HepG2 (cell line): ENCODE measurements around the gene SLC44A4. TPM values are rescaled to one million over a fixed set of nuclear protein-coding genes. Genes with fewer than 3 reads are reported as not detected.
A peak's percentile ranks its signal among the peaks of the same experiment; 100 is the strongest.

Experiments
- ARID5B ChIP-seq: IDR thresholded peaks from 2 replicates; pipeline ENCODE4 v1.4.0; 2020; ENCODE audit warnings: mild to moderate bottlenecking, missing genetic modification reagents
- E2F2 ChIP-seq: sonication (generic); formaldehyde crosslinking; IDR thresholded peaks from 2 replicates; pipeline ENCODE4 v1.4.0; 2020; ENCODE audit warnings: missing genetic modification reagents, borderline replicate concordance
- HES4 ChIP-seq: sonication (generic); formaldehyde crosslinking; IDR thresholded peaks from 2 replicates; pipeline ENCODE4 v1.9.0; 2021; ENCODE audit warnings: mild to moderate bottlenecking, missing genetic modification reagents, borderline replicate concordance
- HNRNPLL ChIP-seq: fragments of 200-400 bp; formaldehyde crosslinking; IDR thresholded peaks from 2 replicates; pipeline ENCODE4 v1.6.1; 2017; ENCODE audit warnings: mild to moderate bottlenecking, low read depth, low read length; ENCODE audit not compliant: poor library complexity, severe bottlenecking
- JDP2 ChIP-seq: sonication (generic); formaldehyde crosslinking; IDR thresholded peaks from 2 replicates; pipeline ENCODE4 v1.8.1; 2022; ENCODE audit warnings: missing genetic modification reagents, borderline replicate concordance
- MTF2 ChIP-seq: sonication (generic); formaldehyde crosslinking; IDR thresholded peaks from 2 replicates; pipeline ENCODE4 v1.5.0; 2020; ENCODE audit warnings: missing genetic modification reagents, borderline replicate concordance
- PRDM4 ChIP-seq: sonication (generic); formaldehyde crosslinking; IDR thresholded peaks from 2 replicates; pipeline ENCODE4 v1.9.0; 2021; ENCODE audit warnings: missing genetic modification reagents, borderline replicate concordance
- SCMH1 ChIP-seq: sonication (generic); formaldehyde crosslinking; IDR thresholded peaks from 2 replicates; pipeline ENCODE4 v1.9.0; 2021; ENCODE audit warnings: missing genetic modification reagents, mild to moderate bottlenecking, borderline replicate concordance
- SOX5 ChIP-seq: IDR thresholded peaks from 2 replicates; pipeline ENCODE4 v1.6.1; 2016; ENCODE audit warnings: borderline replicate concordance
- ZBTB49 ChIP-seq: sonication (generic); formaldehyde crosslinking; IDR thresholded peaks from 2 replicates; pipeline ENCODE4 v1.4.0; 2020; ENCODE audit warnings: missing genetic modification reagents, borderline replicate concordance
- ZFAT ChIP-seq: sonication (generic); formaldehyde crosslinking; conservative IDR thresholded peaks from 2 replicates; pipeline ENCODE4 v1.8.1; 2023; ENCODE audit warnings: missing genetic modification reagents, inconsistent platforms
- ZNF121 ChIP-seq: sonication (generic); formaldehyde crosslinking; IDR thresholded peaks from 2 replicates; pipeline ENCODE4 v1.5.0; 2020; ENCODE audit warnings: mild to moderate bottlenecking, missing genetic modification reagents
- ZNF225 ChIP-seq: sonication (generic); formaldehyde crosslinking; IDR thresholded peaks from 2 replicates; pipeline ENCODE4 v1.4.0; 2020; ENCODE audit warnings: mild to moderate bottlenecking, missing genetic modification reagents
- ZNF569 ChIP-seq: sonication (generic); formaldehyde crosslinking; IDR thresholded peaks from 2 replicates; pipeline ENCODE4 v1.5.0; 2020; ENCODE audit warnings: mild to moderate bottlenecking, missing genetic modification reagents, moderate library complexity, borderline replicate concordance
- ZNF672 ChIP-seq: sonication (generic); formaldehyde crosslinking; IDR thresholded peaks from 2 replicates; pipeline ENCODE4 v1.8.1; 2022; ENCODE audit warnings: missing genetic modification reagents
- ZSCAN31 ChIP-seq: sonication (generic); formaldehyde crosslinking; IDR thresholded peaks from 2 replicates; pipeline ENCODE4 v1.5.0; 2020; ENCODE audit warnings: low read depth, mild to moderate bottlenecking, missing genetic modification reagents
- polyA plus RNA-seq, 8 experiments: library from polyadenylated mRNA; depleted of rRNA in 3 of 8; stranded (reverse) in 7 of 8; unstranded in 1 of 8; fragments of >200 nt; fragmentation: Illumina TruSeq in 4 of 8; extraction: Trizol in 4 of 8; gene quantifications; 2 replicates each; pipeline versions ENCODE4 v1.2.1 to v1.2.3, GENCODE V29; 2011 to 2016; ENCODE audit warnings: low read depth in 4 of 8, missing spikeins in 1 of 8, mixed read lengths in 1 of 8; ENCODE audit not compliant: insufficient read depth in 1 of 8
- total RNA-seq, 5 experiments: library from RNA; depleted of rRNA; stranded (reverse); fragments of >200 nt; fragmentation: Illumina TruSeq; extraction: Trizol; gene quantifications; 2 replicates each; pipeline ENCODE4 v1.2.3, GENCODE V29; 2016; ENCODE audit warnings: low read depth in 1 of 5

Gene SLC44A4
- total and polyA plus RNA-seq, 2 of the 13 experiments (the other 11 are each of a cell fraction or from before 2014, with no cell fraction given), result 3.5 to 5.9 TPM

GRCh38 chr6:31862344-31863235 lies 16.2 kb downstream of the SLC44A4 start, which contains the start of gene NEU1 (continued):
- TF ChIP-seq MTF2 (CRISPR knock-in tag) (no peak), ARID5B (peak; percentile 62), SOX5 (CRISPR knock-in tag) (peak; percentile 57; the same call in 1 of the 2 replicates), HES4 (CRISPR knock-in tag) (peak; percentile 54; the same call in 1 of the 2 replicates), ZNF225 (CRISPR knock-in tag) (peak; percentile 46; the same call in 1 of the 2 replicates), ZSCAN31 (CRISPR knock-in tag) (peak; percentile 19; the same call in 1 of the 2 replicates), E2F2 (no peak), PRDM4 (CRISPR knock-in tag) (no peak), HNRNPLL (peak; percentile 62), ZNF121 (peak; percentile 93), ZBTB49 (CRISPR knock-in tag) (peak; percentile 96; the same call in 1 of the 2 replicates), JDP2 (no peak), ZFAT (CRISPR knock-in tag) (no peak), ZNF569 (CRISPR knock-in tag) (no peak; the same call in 1 of the 2 replicates), ZNF672 (no peak), SCMH1 (no peak)
